Trophoblast cell (in vitro differentiated cells and primary cell): ENCODE data around the gene NBPF6.
"Not testable (repeated sequence)": the region's sequence is repeated elsewhere in the genome, so short reads cannot be mapped to it uniquely, and the experiment has no call there.

Source experiments
- DNase-seq, 2 donors: peaks; one replicate each; pipeline ENCODE4 v3.0.0-alpha.2; 2016
- H2AFZ ChIP-seq: 2 replicates; pipeline ENCODE4 v1.6.1; 2013; ENCODE audit warnings: low read length, moderate library complexity, mild to moderate bottlenecking; ENCODE audit not compliant: insufficient read depth, poor library complexity
- H2AK5ac ChIP-seq: 2 replicates; pipeline ENCODE4 v1.6.1; 2013; ENCODE audit warnings: mild to moderate bottlenecking, low read length
- H2BK120ac ChIP-seq: 2 replicates; pipeline ENCODE4 v1.6.1; 2013; ENCODE audit warnings: low read length, mild to moderate bottlenecking, moderate library complexity; ENCODE audit not compliant: insufficient read depth, poor library complexity
- H2BK12ac ChIP-seq: 2 replicates; pipeline ENCODE4 v1.6.1; 2013; ENCODE audit warnings: mild to moderate bottlenecking, low read length, moderate library complexity
- H2BK5ac ChIP-seq: 2 replicates; pipeline ENCODE4 v1.6.1; 2013; ENCODE audit warnings: low read length, low read depth, moderate library complexity, mild to moderate bottlenecking; ENCODE audit not compliant: poor library complexity
- H3K14ac ChIP-seq: 2 replicates; pipeline ENCODE4 v1.6.1; 2013; ENCODE audit warnings: mild to moderate bottlenecking, low read length
- H3K18ac ChIP-seq: 2 replicates; pipeline ENCODE4 v1.6.1; 2013; ENCODE audit warnings: mild to moderate bottlenecking, low read length
- H3K23ac ChIP-seq: 2 replicates; pipeline ENCODE4 v1.6.1; 2013; ENCODE audit warnings: low read length
- H3K27ac ChIP-seq: 2 replicates; pipeline ENCODE4 v1.5.1; 2013; ENCODE audit warnings: low read depth, mild to moderate bottlenecking, inconsistent platforms, low read length, moderate library complexity
- H3K27me3 ChIP-seq: 2 replicates; pipeline ENCODE4 v1.6.1; 2013; ENCODE audit warnings: inconsistent platforms, mild to moderate bottlenecking, low read length, moderate library complexity; ENCODE audit not compliant: insufficient read depth
- H3K36me3 ChIP-seq, 2 experiments: 1 replicate in 1 of 2; 2 replicates in 1 of 2; pipeline ENCODE4 v1.6.1; 2013; ENCODE audit warnings: low read length in 2 of 2, mild to moderate bottlenecking in 2 of 2, moderate library complexity in 1 of 2; ENCODE audit not compliant: insufficient read depth in 2 of 2, control insufficient read depth in 1 of 2
- H3K4ac ChIP-seq: 2 replicates; pipeline ENCODE4 v1.6.1; 2013; ENCODE audit warnings: low read depth, mild to moderate bottlenecking, low read length, moderate library complexity
- H3K4me1 ChIP-seq, 2 experiments: 1 replicate in 1 of 2; 2 replicates in 1 of 2; pipeline ENCODE4 v1.6.1; 2013; ENCODE audit warnings: low read length in 2 of 2, mild to moderate bottlenecking in 2 of 2, moderate library complexity in 1 of 2; ENCODE audit not compliant: insufficient read depth in 2 of 2, control insufficient read depth in 1 of 2
- H3K4me2 ChIP-seq: 2 replicates; pipeline ENCODE4 v1.6.1; 2013; ENCODE audit warnings: inconsistent platforms, mild to moderate bottlenecking, low read length, moderate library complexity
- H3K4me3 ChIP-seq: 2 replicates; pipeline ENCODE4 v1.5.1; 2013; ENCODE audit warnings: mild to moderate bottlenecking, low read depth, low read length, inconsistent platforms
- H3K79me1 ChIP-seq: one replicate; pipeline ENCODE4 v1.6.1; 2013; ENCODE audit warnings: low read length
- H3K79me2 ChIP-seq: 2 replicates; pipeline ENCODE4 v1.6.1; 2013; ENCODE audit warnings: low read length, mild to moderate bottlenecking; ENCODE audit not compliant: control insufficient read depth, insufficient read depth, poor library complexity
- H3K9ac ChIP-seq: 2 replicates; pipeline ENCODE4 v1.6.1; 2013; ENCODE audit warnings: mild to moderate bottlenecking, low read length
- H3K9me3 ChIP-seq: 2 replicates; pipeline ENCODE4 v1.6.1; 2013; ENCODE audit warnings: low read depth, mild to moderate bottlenecking, control low read depth, inconsistent platforms, low read length; ENCODE audit not compliant: insufficient read depth
- H4K12ac ChIP-seq: 2 replicates; pipeline ENCODE4 v1.6.1; 2013; ENCODE audit warnings: low read depth, mild to moderate bottlenecking, low read length, moderate library complexity
- H4K8ac ChIP-seq: 2 replicates; pipeline ENCODE4 v1.6.1; 2013; ENCODE audit warnings: low read depth, mild to moderate bottlenecking, low read length, moderate library complexity
- H4K91ac ChIP-seq: one replicate; pipeline ENCODE4 v1.6.1; 2013; ENCODE audit warnings: low read depth, mild to moderate bottlenecking, low read length, moderate library complexity
- WGBS: extraction: QIAGEN DNeasy Blood & Tissue Kit; methylation state at CpG from one replicate; pipeline ENCODE4 v1.1.7; 2013; ENCODE audit warnings: missing lambda C conversion rate; ENCODE audit not compliant: insufficient read length, insufficient coverage; ENCODE audit errors: extremely low coverage; 5-methylcytosine and 5-hydroxymethylcytosine counted together

NBPF6 gene

DNA sequence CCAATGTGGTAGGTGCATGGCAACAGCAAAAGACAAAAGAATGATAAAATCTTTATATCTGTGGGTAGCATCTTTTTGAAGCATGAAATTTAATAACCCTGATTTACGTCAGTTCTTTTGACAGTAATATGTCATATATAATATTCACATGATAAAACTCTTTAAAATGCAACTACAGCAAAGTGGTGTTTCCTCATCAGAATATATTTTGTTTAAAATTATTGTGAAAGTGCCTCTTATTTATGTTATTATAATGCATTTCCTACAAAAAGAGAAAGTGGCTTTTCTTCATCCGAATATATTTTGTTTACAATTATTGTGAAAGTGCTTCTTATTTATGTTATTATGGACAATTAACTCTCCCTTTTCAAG lies 62.9 kb downstream of the NBPF6 start:
- Histone ChIP-seq H3K23ac (no peak overlapping the region), H4K8ac (no peak overlapping the region), H2AFZ (no peak overlapping the region), H3K9me3 (no peaks in the 10 kb centered on the region), H3K79me1 (no peaks in the 10 kb centered on the region), H3K9ac (no peak overlapping the region), H2AK5ac (no peak overlapping the region), H2BK12ac (no peak overlapping the region), H3K27ac (no peak overlapping the region), H3K27me3 (no peaks in the 10 kb centered on the region), H3K79me2 (no peaks in the 10 kb centered on the region), H3K14ac (no peak overlapping the region), H3K4me1 (no peaks in the 10 kb centered on the region), H4K12ac (no peak overlapping the region), H3K4ac (no peak overlapping the region), H3K36me3 (no peaks in the 10 kb centered on the region), H2BK120ac (no peak overlapping the region), H4K91ac (no peak overlapping the region), H3K4me3 (no peak overlapping the region), H2BK5ac (no peak overlapping the region), H3K18ac (no peak overlapping the region), H3K4me2 (no peak overlapping the region)
- WGBS, result no CpG with 5 or more reads among the region's 2 CpGs
- DNase-seq, result no peak

DNA sequence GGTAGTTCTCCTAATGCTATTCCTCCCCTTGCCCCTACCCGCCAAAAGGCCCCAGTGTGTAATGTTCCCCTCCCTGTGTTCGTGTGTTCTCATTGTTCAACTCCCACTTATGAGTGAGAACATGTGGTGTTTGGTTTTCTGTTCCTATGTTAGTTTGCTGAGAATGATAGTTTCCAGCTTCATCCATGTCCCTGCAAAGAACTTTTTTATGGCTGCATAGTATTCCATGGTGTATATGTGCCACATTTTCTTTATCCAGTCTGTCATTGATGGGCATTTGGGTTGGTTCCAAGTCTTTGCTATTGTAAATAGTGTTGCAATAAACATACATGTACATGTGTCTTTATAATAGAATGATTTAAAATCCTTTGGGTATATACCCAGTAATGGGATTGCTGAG lies 63.8 kb downstream of the NBPF6 start:
- H3K4me1 ChIP-seq, DNase-seq, H4K91ac ChIP-seq, H3K79me1 ChIP-seq, H4K12ac ChIP-seq, H2AK5ac ChIP-seq, H3K18ac ChIP-seq, H3K23ac ChIP-seq, H3K14ac ChIP-seq, H2AFZ ChIP-seq, H2BK5ac ChIP-seq, H3K9ac ChIP-seq, H3K4me3 ChIP-seq, H4K8ac ChIP-seq, H3K4me2 ChIP-seq, H2BK120ac ChIP-seq, H3K4ac ChIP-seq, H2BK12ac ChIP-seq, H3K36me3 ChIP-seq, H3K27ac ChIP-seq, H3K27me3 ChIP-seq, H3K9me3 ChIP-seq, H3K79me2 ChIP-seq: not testable (repeated sequence)
- WGBS, result no CpG with 5 or more reads among the region's 2 CpGs

DNA sequence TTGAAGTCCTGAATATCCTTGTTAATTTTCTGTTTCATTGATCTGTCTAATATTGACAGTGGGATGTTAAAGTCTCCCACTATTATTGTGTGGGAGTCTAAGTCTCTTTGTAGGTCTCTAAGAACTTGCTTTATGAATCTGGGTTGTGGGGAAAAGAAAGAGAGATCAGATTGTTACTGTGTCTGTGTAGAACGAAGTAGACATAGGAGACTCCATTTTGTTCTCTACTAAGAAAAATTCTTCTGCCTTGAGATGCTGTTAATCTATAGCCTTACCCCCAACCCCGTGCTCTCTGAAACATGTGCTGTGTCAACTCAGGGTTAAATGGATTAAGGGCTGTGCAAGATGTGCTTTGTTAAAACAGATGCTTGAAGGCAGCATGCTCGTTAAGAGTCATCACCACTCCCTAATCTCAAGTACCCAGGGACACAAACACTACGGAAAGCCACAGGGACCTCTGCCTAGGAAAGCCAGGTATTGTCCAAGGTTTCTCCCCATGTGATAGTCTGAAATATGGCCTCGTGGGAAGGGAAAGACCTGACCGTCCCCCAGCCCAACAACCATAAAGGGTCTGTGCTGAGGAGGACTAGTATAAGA lies 67.3 kb downstream of the NBPF6 start:
- H3K9me3 ChIP-seq, H3K23ac ChIP-seq, H3K18ac ChIP-seq, H3K4me2 ChIP-seq, H3K4ac ChIP-seq, H3K79me2 ChIP-seq, H3K9ac ChIP-seq, H2BK120ac ChIP-seq, DNase-seq, H3K36me3 ChIP-seq, H3K14ac ChIP-seq, H3K79me1 ChIP-seq, H2BK5ac ChIP-seq, H3K27ac ChIP-seq, H2AK5ac ChIP-seq, H3K27me3 ChIP-seq, H4K8ac ChIP-seq, H3K4me1 ChIP-seq, H4K12ac ChIP-seq, H2BK12ac ChIP-seq, H4K91ac ChIP-seq, H3K4me3 ChIP-seq, H2AFZ ChIP-seq: not testable (repeated sequence)
- WGBS, result no CpG with 5 or more reads among the region's 6 CpGs
